Lower leg skin (tissue), 4 donors: ENCODE measurements around the gene OLFML1. TPM values are rescaled to one million over a fixed set of nuclear protein-coding genes. Genes with fewer than 3 reads are reported as not detected.

Source experiments
- DNase-seq, 2 donors: peaks; one replicate each; pipeline ENCODE4 v3.0.0-alpha.2; 2019; ENCODE audit warnings: low spot score in 2 of 2
- H3K4me3 ChIP-seq: fragments of 200-600 bp; sonication (generic); 2 replicates; pipeline ENCODE4 v1.5.1; 2017; ENCODE audit warnings: mild to moderate bottlenecking, low read depth; ENCODE audit not compliant: poor library complexity, severe bottlenecking
- POLR2A ChIP-seq, 2 donors: fragments of 450-650 bp; IDR thresholded peaks; one replicate each; pipeline ENCODE4 v1.6.1; 2016 to 2017; ENCODE audit warnings: antibody characterized with exemption in 2 of 2, mild to moderate bottlenecking in 1 of 2, moderate library complexity in 1 of 2
- WGBS, 2 donors: methylation state at CpG; one replicate each; pipeline ENCODE4 v1.1.5; 2018; 5-methylcytosine and 5-hydroxymethylcytosine counted together
- intact Hi-C: fragments of 100-400 bp; cut with DNase I; formaldehyde crosslinking; loops from one replicate; pipeline ENCODE4 v1.15.0; 2023; ENCODE audit warnings: low total_unique reads
- total RNA-seq, 4 donors: library from RNA; depleted of rRNA; stranded (reverse); fragments of >200 nt; gene quantifications; one replicate each; pipeline ENCODE4 v1.1.0, GENCODE V29; 2016
- TF ChIP-seq, protein P1 (sequence below), 3 donors: fragments of 450-650 bp; IDR thresholded peaks; one replicate each; pipeline ENCODE4 v1.5.1; 2016; ENCODE audit warnings: antibody characterized with exemption in 3 of 3, mild to moderate bottlenecking in 3 of 3, moderate library complexity in 2 of 3

The OLFML1 gene
- 1 to 10 TPM; 1.4 to 4.0 (median 2.7) TPM for total RNA-seq

DNA sequence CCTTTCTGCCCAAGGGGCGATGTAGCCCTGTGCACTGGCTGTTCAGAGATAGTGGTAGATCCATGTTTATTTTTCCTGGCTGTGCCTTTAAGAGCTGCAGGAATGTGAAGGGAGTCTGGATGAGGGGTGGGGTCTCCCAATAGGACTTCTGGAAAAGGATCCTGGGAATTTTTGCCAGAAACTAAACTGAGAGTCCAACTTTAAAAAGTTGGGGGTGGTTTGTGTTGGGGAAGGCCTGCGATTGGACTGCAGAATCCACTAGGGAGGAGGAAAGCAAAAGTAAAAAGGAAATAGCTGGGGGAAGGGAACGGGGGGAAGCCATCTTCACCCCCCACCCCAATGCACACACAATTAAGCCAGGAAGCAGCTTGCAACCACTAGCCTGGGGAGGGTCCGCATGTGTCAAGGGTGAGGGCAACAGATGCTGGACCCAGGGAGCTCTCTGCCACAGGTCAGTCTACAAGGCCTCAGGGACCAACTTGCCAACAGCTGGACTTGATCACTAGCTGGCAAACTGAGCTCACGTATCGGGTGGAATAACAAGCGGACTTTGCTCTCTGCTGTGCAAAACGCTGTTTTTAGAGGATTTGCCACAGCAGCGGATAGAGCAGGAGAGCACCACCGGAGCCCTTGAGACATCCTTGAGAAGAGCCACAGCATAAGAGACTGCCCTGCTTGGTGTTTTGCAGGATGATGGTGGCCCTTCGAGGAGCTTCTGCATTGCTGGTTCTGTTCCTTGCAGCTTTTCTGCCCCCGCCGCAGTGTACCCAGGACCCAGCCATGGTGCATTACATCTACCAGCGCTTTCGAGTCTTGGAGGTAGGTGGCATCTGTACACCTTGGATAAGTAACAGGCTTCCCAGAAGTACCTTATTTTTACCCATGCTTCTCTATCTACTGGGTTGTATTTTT, at the start of gene OLFML1:
Gene OLFML1 (plus strand): TSS at position 321 of the 912 bp plus-strand sequence. CDS start 370 bp downstream, at position 691.
- no peak within 1 kb of the TSS for H3K4me3 ChIP-seq
- WGBS, 2 donors = 64 to 69% methylated on average over 14 to 15 of the region's 15 CpGs
- DNase-seq = no peak
- intact Hi-C loops = no loop called here
- TF ChIP-seq, protein P1, sequence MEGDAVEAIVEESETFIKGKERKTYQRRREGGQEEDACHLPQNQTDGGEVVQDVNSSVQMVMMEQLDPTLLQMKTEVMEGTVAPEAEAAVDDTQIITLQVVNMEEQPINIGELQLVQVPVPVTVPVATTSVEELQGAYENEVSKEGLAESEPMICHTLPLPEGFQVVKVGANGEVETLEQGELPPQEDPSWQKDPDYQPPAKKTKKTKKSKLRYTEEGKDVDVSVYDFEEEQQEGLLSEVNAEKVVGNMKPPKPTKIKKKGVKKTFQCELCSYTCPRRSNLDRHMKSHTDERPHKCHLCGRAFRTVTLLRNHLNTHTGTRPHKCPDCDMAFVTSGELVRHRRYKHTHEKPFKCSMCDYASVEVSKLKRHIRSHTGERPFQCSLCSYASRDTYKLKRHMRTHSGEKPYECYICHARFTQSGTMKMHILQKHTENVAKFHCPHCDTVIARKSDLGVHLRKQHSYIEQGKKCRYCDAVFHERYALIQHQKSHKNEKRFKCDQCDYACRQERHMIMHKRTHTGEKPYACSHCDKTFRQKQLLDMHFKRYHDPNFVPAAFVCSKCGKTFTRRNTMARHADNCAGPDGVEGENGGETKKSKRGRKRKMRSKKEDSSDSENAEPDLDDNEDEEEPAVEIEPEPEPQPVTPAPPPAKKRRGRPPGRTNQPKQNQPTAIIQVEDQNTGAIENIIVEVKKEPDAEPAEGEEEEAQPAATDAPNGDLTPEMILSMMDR (IDR thresholded peaks at IDR 0.05) = no peak
- TF ChIP-seq POLR2A (IDR thresholded peaks at IDR 0.05) = no peak

DNA sequence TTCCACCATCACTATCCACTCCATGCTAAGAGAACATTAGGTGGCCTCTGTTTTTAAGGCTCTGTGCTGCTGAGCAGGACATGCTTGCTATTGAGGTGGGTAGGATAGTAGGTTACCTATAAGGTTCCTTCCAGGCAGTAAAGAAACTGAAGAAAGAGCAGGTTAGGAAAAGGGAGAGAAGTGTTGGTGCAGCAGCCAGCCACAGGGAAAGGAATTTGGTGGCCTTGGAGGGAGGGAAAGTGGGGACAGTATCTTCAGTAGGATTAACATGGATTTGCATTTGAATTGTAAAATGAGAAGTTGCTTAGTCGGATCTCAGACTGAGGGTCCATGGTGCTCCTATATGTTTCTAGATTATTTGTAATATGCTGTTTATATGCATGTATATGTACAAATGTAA, 49.2 kb upstream of the OLFML1 start:
- intact Hi-C loops = no loop called here
- DNase-seq = no peak
- TF ChIP-seq, protein P1 (IDR thresholded peaks at IDR 0.05) = no peak
- TF ChIP-seq POLR2A (IDR thresholded peaks at IDR 0.05) = no peak
- 69 to 80% methylated on average over 1 of the region's 1 CpG for WGBS, 2 donors
- H3K4me3 ChIP-seq = no peak overlapping the region

DNA sequence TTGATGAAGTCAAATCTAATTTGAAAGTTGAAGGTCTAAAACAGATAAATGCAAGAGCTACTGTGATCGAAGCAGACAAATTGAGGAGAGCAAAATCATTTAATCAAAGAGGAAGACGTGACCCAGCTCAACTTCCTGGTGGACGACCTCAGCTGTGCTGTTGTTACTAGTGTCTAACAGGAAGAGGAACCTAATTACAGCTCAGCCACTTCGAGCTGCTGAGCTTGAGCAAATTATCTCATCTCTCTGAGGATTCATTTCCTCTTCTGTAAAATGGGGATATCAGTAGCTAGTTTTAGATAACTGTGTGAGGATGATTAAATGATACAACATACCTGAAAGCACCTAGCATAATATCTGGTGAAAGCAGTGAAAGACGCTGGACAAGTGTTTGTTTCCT, 48.6 kb upstream of the OLFML1 start:
- no peak overlapping the region for H3K4me3 ChIP-seq
- WGBS, 2 donors = 42 to 45% methylated on average over 5 of the region's 5 CpGs
- intact Hi-C loops = no loop called here
- TF ChIP-seq POLR2A (IDR thresholded peaks at IDR 0.05) = no peak
- TF ChIP-seq, protein P1 (IDR thresholded peaks at IDR 0.05) = no peak
- DNase-seq = no peak

DNA sequence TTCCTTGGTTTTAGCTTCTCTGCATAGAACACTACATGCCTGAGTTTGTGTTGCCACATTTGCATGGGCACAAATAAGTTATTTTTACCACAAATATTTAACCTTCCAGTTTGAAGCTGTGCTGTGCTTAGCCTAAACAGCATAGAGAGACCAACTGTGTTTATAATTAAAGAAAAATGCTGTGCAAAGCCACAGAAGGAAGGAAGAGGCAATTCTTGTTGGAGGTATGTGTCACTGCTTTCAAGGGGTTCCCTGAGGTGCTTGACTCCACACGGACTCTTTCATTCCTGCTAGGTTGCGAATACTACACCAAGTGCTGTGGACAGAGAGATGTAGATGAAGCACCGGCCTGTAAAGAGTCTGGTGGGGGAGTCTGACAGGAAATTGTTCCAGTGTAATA, 47.6 kb upstream of the OLFML1 start:
- intact Hi-C loops = no loop called here
- no peak for DNase-seq
- no peak overlapping the region for H3K4me3 ChIP-seq
- 85 to 87% methylated on average over 3 of the region's 3 CpGs for WGBS, 2 donors
- TF ChIP-seq, protein P1 (IDR thresholded peaks at IDR 0.05) = no peak
- TF ChIP-seq POLR2A (IDR thresholded peaks at IDR 0.05) = no peak

- TF ChIP-seq POLR2A (IDR thresholded peaks at IDR 0.05) = no peak
- TF ChIP-seq, protein P1 (IDR thresholded peaks at IDR 0.05) = no peak
- no peak for DNase-seq
- 85 to 90% methylated on average over 3 of the region's 3 CpGs for WGBS, 2 donors
- H3K4me3 ChIP-seq = no peak overlapping the region
- intact Hi-C loops = loop anchor here (10.0 kb wide), 1 partner anchor 345 kb away; no protein-coding TSS in a partner anchor
Observed at GRCh38 chr11:7439746-7440320, 45.5 kb upstream of the OLFML1 start.
